H9 (cell line): ENCODE data around the gene HSD11B1L. TPM values are rescaled to one million over a fixed set of nuclear protein-coding genes. Genes with fewer than 3 reads are reported as not detected.

ENCODE experiments used
- DNase-seq: peaks from one replicate; pipeline ENCODE4 v3.0.0-alpha.2; 2017
- H2AFZ ChIP-seq: one replicate; pipeline ENCODE4 v1.6.1; 2013; ENCODE audit warnings: mild to moderate bottlenecking, low read length, control low read depth, moderate library complexity
- H2AK5ac ChIP-seq: 2 replicates; pipeline ENCODE4 v1.6.1; 2013; ENCODE audit warnings: low read length, control low read depth, mixed read lengths; ENCODE audit not compliant: insufficient read length
- H2BK120ac ChIP-seq: one replicate; pipeline ENCODE4 v1.6.1; 2013; ENCODE audit warnings: low read depth, mild to moderate bottlenecking, low read length, control low read depth, inconsistent platforms; ENCODE audit not compliant: poor library complexity, severe bottlenecking
- H2BK12ac ChIP-seq: 2 replicates; pipeline ENCODE4 v1.6.1; 2013; ENCODE audit warnings: low read length, control low read depth, mixed read lengths, low read depth; ENCODE audit not compliant: insufficient read length
- H2BK15ac ChIP-seq: 2 replicates; pipeline ENCODE4 v1.6.1; 2013; ENCODE audit warnings: low read depth, low read length, control low read depth
- H2BK20ac ChIP-seq: one replicate; pipeline ENCODE4 v1.6.1; 2013; ENCODE audit warnings: low read depth, mild to moderate bottlenecking, low read length, control low read depth, inconsistent platforms; ENCODE audit not compliant: poor library complexity, severe bottlenecking
- H2BK5ac ChIP-seq: 2 replicates; pipeline ENCODE4 v1.6.1; 2013; ENCODE audit warnings: low read length, control low read depth, mixed read lengths; ENCODE audit not compliant: insufficient read length
- H3K14ac ChIP-seq: 2 replicates; pipeline ENCODE4 v1.6.1; 2013; ENCODE audit warnings: low read length, control low read depth; ENCODE audit not compliant: insufficient read depth
- H3K18ac ChIP-seq: 2 replicates; pipeline ENCODE4 v1.6.1; 2013; ENCODE audit warnings: low read depth, mild to moderate bottlenecking, mixed read lengths, low read length, control low read depth; ENCODE audit not compliant: insufficient read length
- H3K23ac ChIP-seq: 2 replicates; pipeline ENCODE4 v1.6.1; 2013; ENCODE audit warnings: low read length, control low read depth, mixed read lengths, low read depth; ENCODE audit not compliant: insufficient read length
- H3K23me2 ChIP-seq: 2 replicates; pipeline ENCODE4 v1.6.1; 2013; ENCODE audit warnings: low read depth, mild to moderate bottlenecking, mixed read lengths, low read length, control low read depth; ENCODE audit not compliant: insufficient read length, poor library complexity, severe bottlenecking
- H3K27ac ChIP-seq: 2 replicates; pipeline ENCODE4 v1.5.1; 2013; ENCODE audit warnings: low read length, control low read depth, mixed read lengths, low read depth; ENCODE audit not compliant: insufficient read length
- H3K27me3 ChIP-seq: 2 replicates; pipeline ENCODE4 v1.6.1; 2013; ENCODE audit warnings: low read length, control low read depth, inconsistent platforms; ENCODE audit not compliant: insufficient read depth
- H3K4ac ChIP-seq: 2 replicates; pipeline ENCODE4 v1.6.1; 2013; ENCODE audit warnings: low read depth, mild to moderate bottlenecking, control low read depth, inconsistent platforms, low read length, moderate library complexity
- H3K4me1 ChIP-seq: 2 replicates; pipeline ENCODE4 v1.6.1; 2013; ENCODE audit warnings: low read length, control low read depth, inconsistent platforms; ENCODE audit not compliant: insufficient read depth
- H3K4me2 ChIP-seq: 2 replicates; pipeline ENCODE4 v1.6.1; 2013; ENCODE audit warnings: low read length, control low read depth, mixed read lengths; ENCODE audit not compliant: insufficient read length, insufficient read depth
- H3K56ac ChIP-seq: 2 replicates; pipeline ENCODE4 v1.6.1; 2013; ENCODE audit warnings: low read depth, mild to moderate bottlenecking, mixed read lengths, low read length, control low read depth; ENCODE audit not compliant: insufficient read length
- H3K79me1 ChIP-seq: 2 replicates; pipeline ENCODE4 v1.6.1; 2013; ENCODE audit warnings: low read depth, mild to moderate bottlenecking, moderate library complexity, low read length, control low read depth, inconsistent platforms; ENCODE audit not compliant: insufficient read depth, poor library complexity, severe bottlenecking
- H3K79me2 ChIP-seq: 2 replicates; pipeline ENCODE4 v1.6.1; 2013; ENCODE audit warnings: low read length, control low read depth, inconsistent platforms; ENCODE audit not compliant: insufficient read depth
- H3K9ac ChIP-seq: 2 replicates; pipeline ENCODE4 v1.6.1; 2013; ENCODE audit warnings: low read length, control low read depth, mixed read lengths; ENCODE audit not compliant: insufficient read length; ENCODE audit errors: extremely low read depth
- H3K9me3 ChIP-seq: one replicate; pipeline ENCODE4 v1.6.1; 2013; ENCODE audit warnings: low read depth, low read length, inconsistent platforms; ENCODE audit not compliant: control insufficient read depth
- H3T11ph ChIP-seq: one replicate; pipeline ENCODE4 v1.6.1; 2013; ENCODE audit warnings: mild to moderate bottlenecking, low read length, control low read depth, inconsistent platforms
- H4K20me1 ChIP-seq: one replicate; pipeline ENCODE4 v1.6.1; 2013; ENCODE audit not compliant: control insufficient read depth, insufficient read length, insufficient read depth
- H4K5ac ChIP-seq: 2 replicates; pipeline ENCODE4 v1.6.1; 2013; ENCODE audit warnings: low read depth, mild to moderate bottlenecking, mixed read lengths, low read length, control low read depth; ENCODE audit not compliant: insufficient read length
- H4K8ac ChIP-seq: replicated peaks from 2 replicates; pipeline ENCODE4 v1.6.1; 2013; ENCODE audit warnings: low read length, control low read depth, mixed read lengths, low read depth; ENCODE audit not compliant: insufficient read length
- H4K91ac ChIP-seq: 2 replicates; pipeline ENCODE4 v1.6.1; 2013; ENCODE audit warnings: low read depth, mild to moderate bottlenecking, moderate library complexity, mixed read lengths, low read length, control low read depth; ENCODE audit not compliant: insufficient read length
- H3K27ac Mint-ChIP-seq, 3 experiments: 2 replicates in 2 of 3; 3 replicates in 1 of 3; pipeline ENCODE4 v1.8.0; 2020 to 2021; ENCODE audit warnings: mixed read lengths in 3 of 3, mild to moderate bottlenecking in 1 of 3, moderate library complexity in 1 of 3
- H3K27me3 Mint-ChIP-seq: 2 replicates; pipeline ENCODE4 v1.8.0; 2021; ENCODE audit warnings: low read depth, mild to moderate bottlenecking, moderate library complexity, mixed read lengths
- H3K36me3 Mint-ChIP-seq, 3 experiments: 2 replicates in 2 of 3; 3 replicates in 1 of 3; pipeline ENCODE4 v1.8.0; 2020 to 2021; ENCODE audit warnings: low read depth in 3 of 3, mixed read lengths in 3 of 3; ENCODE audit not compliant: insufficient read depth in 1 of 3
- H3K4me1 Mint-ChIP-seq, 2 experiments: 2 replicates each; pipeline ENCODE4 v1.8.0; 2020; ENCODE audit warnings: mixed read lengths in 2 of 2
- H3K4me3 Mint-ChIP-seq, 2 experiments: 2 replicates in 1 of 2; 3 replicates in 1 of 2; pipeline ENCODE4 v1.8.0; 2020 to 2021; ENCODE audit warnings: mild to moderate bottlenecking in 2 of 2, mixed read lengths in 2 of 2, moderate library complexity in 1 of 2
- H3K9me3 Mint-ChIP-seq, 2 experiments: 2 replicates in 1 of 2; 3 replicates in 1 of 2; pipeline ENCODE4 v1.8.0; 2020; ENCODE audit warnings: mild to moderate bottlenecking in 2 of 2, mixed read lengths in 2 of 2, moderate library complexity in 1 of 2
- WGBS: extraction: QIAGEN DNeasy Blood & Tissue Kit; methylation state at CpG from one replicate; pipeline ENCODE4 v1.1.7; 2013; ENCODE audit warnings: missing lambda C conversion rate, low lambda C conversion rate, mixed read lengths; ENCODE audit not compliant: insufficient read length; ENCODE audit errors: extremely low coverage; 5-methylcytosine and 5-hydroxymethylcytosine counted together
- total RNA-seq: library from RNA; stranded (reverse); gene quantifications from 2 replicates; pipeline ENCODE4 v1.2.1, GENCODE V29; 2021
- TF ChIP-seq, protein P1 (sequence below): fragments of 200-600 bp; sonication (generic); conservative IDR thresholded peaks from 3 replicates; pipeline ENCODE4 v1.8.0; 2021; ENCODE audit warnings: antibody characterized with exemption, mild to moderate bottlenecking

HSD11B1L gene
- total RNA-seq, 1 experiment from 2014 or later: 9.3 TPM

DNA sequence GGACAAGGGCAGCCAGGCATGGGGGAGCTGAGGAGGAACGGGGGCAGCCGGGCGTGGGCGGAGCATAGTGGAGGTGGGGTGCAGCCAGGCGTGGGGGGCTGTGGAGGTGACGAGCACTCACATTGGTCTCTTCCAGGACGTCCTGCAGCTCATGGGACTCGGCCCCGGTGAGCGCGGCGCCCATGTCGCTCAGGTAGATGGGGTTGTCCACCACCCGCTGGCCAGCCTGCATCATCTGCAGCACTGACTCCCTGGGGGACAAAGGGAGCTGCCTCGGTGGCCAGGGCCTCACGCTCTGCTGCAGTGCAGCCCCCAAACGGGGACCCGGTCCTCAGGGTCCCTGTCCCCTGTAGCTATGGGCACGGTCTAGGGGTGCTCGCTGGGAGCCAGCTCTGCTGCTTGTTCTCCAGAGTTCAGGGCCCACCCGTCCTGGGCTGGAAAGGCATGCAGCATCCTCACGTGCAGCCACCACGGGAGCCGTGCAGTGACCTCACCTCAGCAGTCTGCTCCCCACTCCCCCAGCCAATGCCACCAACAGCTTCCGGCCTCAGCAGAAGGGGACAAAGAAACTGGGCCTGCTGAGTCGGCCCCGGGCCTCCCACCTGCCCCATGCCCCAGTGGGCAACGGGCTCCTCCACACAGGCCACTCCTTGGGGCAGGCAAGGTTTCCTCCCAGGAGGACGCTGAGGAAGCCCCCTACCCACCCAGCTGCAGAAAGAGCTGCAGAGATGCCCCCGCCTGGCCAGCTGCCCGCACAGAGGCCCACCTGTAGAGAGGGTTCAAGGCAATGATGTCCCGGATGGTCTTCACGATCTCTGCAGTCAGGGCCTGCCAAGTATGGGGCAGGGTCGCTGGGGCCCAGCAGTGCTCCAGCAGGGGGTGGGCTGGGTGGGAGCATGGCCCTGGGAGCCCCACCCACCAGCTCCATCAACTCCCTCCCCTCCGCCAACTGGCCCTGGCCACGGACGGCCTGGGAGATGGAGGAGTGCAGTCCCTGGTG, 27.0 kb downstream of the HSD11B1L start:
- TF ChIP-seq, protein P1, sequence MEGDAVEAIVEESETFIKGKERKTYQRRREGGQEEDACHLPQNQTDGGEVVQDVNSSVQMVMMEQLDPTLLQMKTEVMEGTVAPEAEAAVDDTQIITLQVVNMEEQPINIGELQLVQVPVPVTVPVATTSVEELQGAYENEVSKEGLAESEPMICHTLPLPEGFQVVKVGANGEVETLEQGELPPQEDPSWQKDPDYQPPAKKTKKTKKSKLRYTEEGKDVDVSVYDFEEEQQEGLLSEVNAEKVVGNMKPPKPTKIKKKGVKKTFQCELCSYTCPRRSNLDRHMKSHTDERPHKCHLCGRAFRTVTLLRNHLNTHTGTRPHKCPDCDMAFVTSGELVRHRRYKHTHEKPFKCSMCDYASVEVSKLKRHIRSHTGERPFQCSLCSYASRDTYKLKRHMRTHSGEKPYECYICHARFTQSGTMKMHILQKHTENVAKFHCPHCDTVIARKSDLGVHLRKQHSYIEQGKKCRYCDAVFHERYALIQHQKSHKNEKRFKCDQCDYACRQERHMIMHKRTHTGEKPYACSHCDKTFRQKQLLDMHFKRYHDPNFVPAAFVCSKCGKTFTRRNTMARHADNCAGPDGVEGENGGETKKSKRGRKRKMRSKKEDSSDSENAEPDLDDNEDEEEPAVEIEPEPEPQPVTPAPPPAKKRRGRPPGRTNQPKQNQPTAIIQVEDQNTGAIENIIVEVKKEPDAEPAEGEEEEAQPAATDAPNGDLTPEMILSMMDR: no peak
- no peak overlapping the region for H2BK12ac ChIP-seq
- H3K4me3 Mint-ChIP-seq: no peak overlapping the region
- no peak overlapping the region for H4K91ac ChIP-seq
- H3K4ac ChIP-seq: no peak overlapping the region
- H4K20me1 ChIP-seq: no peaks in the 10 kb centered on the region
- H3K18ac ChIP-seq: no peak overlapping the region
- no peaks in the 10 kb centered on the region for H3K79me2 ChIP-seq
- H3K4me2 ChIP-seq: no peak overlapping the region
- WGBS: no CpG with 5 or more reads among the region's 37 CpGs
- no peak for DNase-seq
- H3K27ac ChIP-seq: no peak overlapping the region
- no peak overlapping the region for H3K14ac ChIP-seq
- no peaks in the 10 kb centered on the region for H3K79me1 ChIP-seq
- no peaks in the 10 kb centered on the region; the same call in 1 of the 2 replicates for H3K27me3 Mint-ChIP-seq
- no peak overlapping the region for H2BK5ac ChIP-seq
- no peak overlapping the region for H3K23ac ChIP-seq
- H2BK15ac ChIP-seq: no peak overlapping the region
- no peak overlapping the region for H3T11ph ChIP-seq
- no peak overlapping the region for H2BK120ac ChIP-seq
- 0 out of 5 replicates have a peak, but pooled peaks cover 0 to 3% of the 10 kb centered on the region in 2 experiments for H3K9me3 Mint-ChIP-seq
- H3K36me3 Mint-ChIP-seq: peaks cover 48 to 92% (median 74%) of the 10 kb centered on the region in 3 experiments
- H3K23me2 ChIP-seq: peaks cover 2% of the 10 kb centered on the region
- no peak overlapping the region for H2BK20ac ChIP-seq
- H3K4me1 ChIP-seq: no peaks in the 10 kb centered on the region
- no peak overlapping the region for H4K8ac ChIP-seq
- H2AK5ac ChIP-seq: no peak overlapping the region
- H4K5ac ChIP-seq: no peak overlapping the region
- H3K9ac ChIP-seq: no peak overlapping the region
- H3K56ac ChIP-seq: no peak overlapping the region
- no peak overlapping the region for H3K27ac Mint-ChIP-seq
- H3K27me3 ChIP-seq: no peaks in the 10 kb centered on the region
- no peaks in the 10 kb centered on the region for H3K4me1 Mint-ChIP-seq
- H2AFZ ChIP-seq: no peak overlapping the region
- no peaks in the 10 kb centered on the region for H3K9me3 ChIP-seq
